Vagina (tissue), 2 donors: ENCODE results near the gene SMAP2. TPM values are rescaled to one million over a fixed set of nuclear protein-coding genes. Genes with fewer than 3 reads are reported as not detected.

ENCODE experiments used
- DNase-seq, 2 donors: peaks; one replicate each; pipeline ENCODE4 v3.0.0-alpha.2; 2017; ENCODE audit errors: extremely low spot score in 2 of 2
- H3K27ac ChIP-seq: fragments of 200-600 bp; sonication (generic); one replicate; pipeline ENCODE4 v1.5.1; 2019
- H3K27me3 ChIP-seq: fragments of 200-600 bp; sonication (generic); one replicate; pipeline ENCODE4 v1.5.1; 2019
- H3K36me3 ChIP-seq, 2 donors: fragments of 200-600 bp; sonication (generic); one replicate each; pipeline ENCODE4 v1.5.1; 2017 to 2019
- H3K4me1 ChIP-seq: fragments of 200-600 bp; sonication (generic); one replicate; pipeline ENCODE4 v1.5.1; 2019
- H3K4me3 ChIP-seq, 2 donors: fragments of 200-600 bp; sonication (generic); 1 replicate in 1 of 2; 2 replicates in 1 of 2; pipeline ENCODE4 v1.5.1; 2016 to 2019
- H3K9me3 ChIP-seq: fragments of 200-600 bp; sonication (generic); one replicate; pipeline ENCODE4 v1.5.1; 2019
- CTCF ChIP-seq, 3 experiments: fragments of 450-650 bp in 2 of 3; fragments of 200-600 bp in 1 of 3; sonication (generic) in 1 of 3; IDR thresholded peaks; one replicate each; pipeline ENCODE4 v1.5.1; 2017 to 2019; ENCODE audit warnings: antibody characterized with exemption in 3 of 3, mild to moderate bottlenecking in 2 of 3, moderate library complexity in 2 of 3
- POLR2A ChIP-seq, 2 donors: fragments of 450-650 bp; IDR thresholded peaks; one replicate each; pipeline ENCODE4 v1.6.1; 2017; ENCODE audit warnings: antibody characterized with exemption in 2 of 2, mild to moderate bottlenecking in 2 of 2, moderate library complexity in 2 of 2
- POLR2AphosphoS5 ChIP-seq, 2 donors: sonication (generic); formaldehyde crosslinking; IDR thresholded peaks; one replicate each; pipeline ENCODE4 v1.9.0; 2017; ENCODE audit warnings: antibody characterized with exemption in 2 of 2, mild to moderate bottlenecking in 2 of 2, low read depth in 1 of 2; ENCODE audit not compliant: insufficient read depth in 1 of 2
- intact Hi-C: fragments of 100-400 bp; cut with DNase I; formaldehyde crosslinking; loops from one replicate; pipeline ENCODE4 v1.15.1; 2023
- total RNA-seq: library from RNA; depleted of rRNA; stranded (reverse); fragments of >200 nt; gene quantifications from one replicate; pipeline ENCODE4 v1.2.3, GENCODE V29; 2016

The SMAP2 gene
- total RNA-seq, 1 donor from 2014 or later, result 24.8 TPM

GRCh38 chr1:40361201-40361600 is 12.3 kb upstream of the SMAP2 start:
- H3K36me3 ChIP-seq, result no peaks in the 10 kb centered on the region
- H3K4me1 ChIP-seq, result no peaks in the 10 kb centered on the region
- no peak overlapping the region for H3K27ac ChIP-seq
- H3K4me3 ChIP-seq, result no peak overlapping the region
- TF ChIP-seq CTCF (IDR thresholded peaks at IDR 0.05) (no peak), POLR2A (IDR thresholded peaks at IDR 0.05) (no peak), POLR2AphosphoS5 (IDR thresholded peaks at IDR 0.05; ENCODE audit: insufficient read depth in 1 of 2, low read depth in 1 of 2) (no peak)
- no peak for DNase-seq
- intact Hi-C loops, result no loop called here
- H3K27me3 ChIP-seq, result no peaks in the 10 kb centered on the region
- H3K9me3 ChIP-seq, result peaks cover 5% of the 10 kb centered on the region

- TF ChIP-seq CTCF (IDR thresholded peaks at IDR 0.05) (no peak), POLR2A (IDR thresholded peaks at IDR 0.05) (no peak), POLR2AphosphoS5 (IDR thresholded peaks at IDR 0.05; ENCODE audit: insufficient read depth in 1 of 2, low read depth in 1 of 2) (no peak)
- peaks cover 5% of the 10 kb centered on the region for H3K9me3 ChIP-seq
- intact Hi-C loops, result no loop called here
- H3K36me3 ChIP-seq, result no peaks in the 10 kb centered on the region
- DNase-seq, result no peak
- H3K4me1 ChIP-seq, result no peaks in the 10 kb centered on the region
- H3K4me3 ChIP-seq, result no peak overlapping the region
- H3K27ac ChIP-seq, result no peak overlapping the region
- no peaks in the 10 kb centered on the region for H3K27me3 ChIP-seq
Observed at GRCh38 chr1:40361637-40362036, 11.9 kb upstream of the SMAP2 start.

GRCh38 chr1:40362199-40362598 is 11.3 kb upstream of the SMAP2 start:
- Histone ChIP-seq H3K36me3 (no peaks in the 10 kb centered on the region), H3K4me1 (no peaks in the 10 kb centered on the region), H3K27me3 (no peaks in the 10 kb centered on the region), H3K27ac (no peak overlapping the region), H3K4me3 (no peak overlapping the region), H3K9me3 (peaks cover 5% of the 10 kb centered on the region)
- DNase-seq, result no peak
- intact Hi-C loops, result no loop called here
- no peak for TF ChIP-seq CTCF (IDR thresholded peaks at IDR 0.05)
- no peak for TF ChIP-seq POLR2A (IDR thresholded peaks at IDR 0.05)
- no peak for TF ChIP-seq POLR2AphosphoS5 (IDR thresholded peaks at IDR 0.05; ENCODE audit: insufficient read depth in 1 of 2, low read depth in 1 of 2)

- DNase-seq, result no peak
- Histone ChIP-seq H3K4me1 (no peaks in the 10 kb centered on the region), H3K27me3 (no peaks in the 10 kb centered on the region), H3K27ac (no peak overlapping the region), H3K9me3 (peaks cover 5% of the 10 kb centered on the region), H3K4me3 (no peak overlapping the region), H3K36me3 (no peaks in the 10 kb centered on the region)
- intact Hi-C loops, result no loop called here
- no peak for TF ChIP-seq CTCF (IDR thresholded peaks at IDR 0.05)
- no peak for TF ChIP-seq POLR2A (IDR thresholded peaks at IDR 0.05)
- no peak for TF ChIP-seq POLR2AphosphoS5 (IDR thresholded peaks at IDR 0.05; ENCODE audit: insufficient read depth in 1 of 2, low read depth in 1 of 2)
Observed at GRCh38 chr1:40362699-40363098, 10.8 kb upstream of the SMAP2 start.

- Histone ChIP-seq H3K27me3 (no peaks in the 10 kb centered on the region), H3K27ac (no peak overlapping the region), H3K36me3 (no peaks in the 10 kb centered on the region), H3K4me3 (no peak overlapping the region), H3K4me1 (no peaks in the 10 kb centered on the region), H3K9me3 (no peaks in the 10 kb centered on the region)
- intact Hi-C loops, result no loop called here
- DNase-seq, result no peak
- no peak for TF ChIP-seq POLR2AphosphoS5 (IDR thresholded peaks at IDR 0.05; ENCODE audit: insufficient read depth in 1 of 2, low read depth in 1 of 2)
- no peak for TF ChIP-seq POLR2A (IDR thresholded peaks at IDR 0.05)
- TF ChIP-seq CTCF (IDR thresholded peaks at IDR 0.05), result no peak
Observed at GRCh38 chr1:40363721-40364120, 9.8 kb upstream of the SMAP2 start.
